ENCODE data around the gene OLFM2. TPM values are rescaled to one million over a fixed set of nuclear protein-coding genes. Genes with fewer than 3 reads are reported as not detected.

OLFM2 gene
- total RNA-seq, 1 donor from 2014 or later: 0.75 TPM

GRCh38 chr19:9863759-9864158 lies 72.6 kb downstream of the OLFM2 start:
- DNase-seq (ENCODE audit: low read depth): no peak
- TF ChIP-seq CTCF (conservative IDR thresholded peaks at IDR 0.05; ENCODE audit: low read depth, low read length): no peak
- H3K4me3 ChIP-seq (ENCODE audit: low read depth, low read length): no peak overlapping the region

- DNase-seq (ENCODE audit: low read depth): no peak
- no peak overlapping the region for H3K4me3 ChIP-seq (ENCODE audit: low read depth, low read length)
- TF ChIP-seq CTCF (conservative IDR thresholded peaks at IDR 0.05; ENCODE audit: low read depth, low read length): no peak
Measured at GRCh38 chr19:9862938-9863337, 73.4 kb downstream of the OLFM2 start.

GRCh38 chr19:9861503-9861902 lies 74.8 kb downstream of the OLFM2 start:
- no peak for DNase-seq (ENCODE audit: low read depth)
- no peak for TF ChIP-seq CTCF (conservative IDR thresholded peaks at IDR 0.05; ENCODE audit: low read depth, low read length)
- no peak overlapping the region for H3K4me3 ChIP-seq (ENCODE audit: low read depth, low read length)

- no peak for TF ChIP-seq CTCF (conservative IDR thresholded peaks at IDR 0.05; ENCODE audit: low read depth, low read length)
- no peak overlapping the region for H3K4me3 ChIP-seq (ENCODE audit: low read depth, low read length)
- DNase-seq (ENCODE audit: low read depth): no peak
Measured at GRCh38 chr19:9860407-9860806, 75.9 kb downstream of the OLFM2 start.

GRCh38 chr19:9858766-9859165 lies 77.5 kb downstream of the OLFM2 start:
- no peak for DNase-seq (ENCODE audit: low read depth)
- TF ChIP-seq CTCF (conservative IDR thresholded peaks at IDR 0.05; ENCODE audit: low read depth, low read length): no peak
- no peak overlapping the region for H3K4me3 ChIP-seq (ENCODE audit: low read depth, low read length)

GRCh38 chr19:9857920-9858746 lies 78.2 kb downstream of the OLFM2 start:
- DNase-seq (ENCODE audit: low read depth): no peak
- H3K4me3 ChIP-seq (ENCODE audit: low read depth, low read length): no peak overlapping the region
- no peak for TF ChIP-seq CTCF (conservative IDR thresholded peaks at IDR 0.05; ENCODE audit: low read depth, low read length)
